HG03175 (cell line): ENCODE measurements around the gene MGAM2.

Source experiments
- ATAC-seq: cut with Tn5 transposase; IDR thresholded peaks from one replicate; pipeline ENCODE4 v1.9.1; 2021; ENCODE audit warnings: mild to moderate bottlenecking, moderate library complexity; ENCODE audit not compliant: unreplicated experiment

MGAM2 gene

DNA sequence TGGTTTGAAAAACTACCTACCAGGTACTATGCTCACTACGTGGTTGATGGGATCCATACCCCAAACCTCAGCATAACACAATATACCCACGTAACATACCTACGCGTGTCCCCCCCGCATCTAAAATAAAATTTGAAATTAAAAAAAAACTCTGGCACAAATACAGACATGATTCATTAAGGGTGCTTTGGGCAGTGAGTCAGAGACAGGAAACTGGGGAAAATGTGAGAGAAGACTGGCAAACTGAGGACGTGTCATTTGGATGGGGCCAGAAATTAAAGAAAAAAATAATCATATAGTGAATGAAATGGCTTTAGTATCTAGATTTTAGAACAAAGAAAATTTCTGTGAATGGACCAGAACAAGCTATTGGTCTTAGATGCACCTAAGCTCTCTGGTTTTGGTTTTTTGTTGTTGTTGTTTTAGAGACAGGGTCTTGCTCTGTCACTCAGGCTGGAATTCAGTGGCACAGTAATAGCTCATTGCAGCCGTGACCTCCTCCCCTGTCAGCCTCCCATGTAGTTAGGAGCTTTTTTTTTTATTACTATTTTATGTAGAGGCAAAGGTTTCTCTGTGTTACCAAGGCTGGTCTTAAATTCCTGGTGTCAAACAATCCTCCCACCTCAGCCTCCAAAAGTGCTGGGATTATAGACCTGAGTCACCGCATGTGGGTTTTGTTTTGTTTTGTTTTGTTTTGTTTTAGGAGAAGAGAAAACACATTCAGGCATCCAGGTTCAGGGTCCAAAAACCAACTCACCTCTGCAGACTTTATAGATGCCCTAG, 152.3 kb downstream of the MGAM2 start:
- ATAC-seq = no peak
